Measurements from ENCODE around the gene CEACAM1.

DNA sequence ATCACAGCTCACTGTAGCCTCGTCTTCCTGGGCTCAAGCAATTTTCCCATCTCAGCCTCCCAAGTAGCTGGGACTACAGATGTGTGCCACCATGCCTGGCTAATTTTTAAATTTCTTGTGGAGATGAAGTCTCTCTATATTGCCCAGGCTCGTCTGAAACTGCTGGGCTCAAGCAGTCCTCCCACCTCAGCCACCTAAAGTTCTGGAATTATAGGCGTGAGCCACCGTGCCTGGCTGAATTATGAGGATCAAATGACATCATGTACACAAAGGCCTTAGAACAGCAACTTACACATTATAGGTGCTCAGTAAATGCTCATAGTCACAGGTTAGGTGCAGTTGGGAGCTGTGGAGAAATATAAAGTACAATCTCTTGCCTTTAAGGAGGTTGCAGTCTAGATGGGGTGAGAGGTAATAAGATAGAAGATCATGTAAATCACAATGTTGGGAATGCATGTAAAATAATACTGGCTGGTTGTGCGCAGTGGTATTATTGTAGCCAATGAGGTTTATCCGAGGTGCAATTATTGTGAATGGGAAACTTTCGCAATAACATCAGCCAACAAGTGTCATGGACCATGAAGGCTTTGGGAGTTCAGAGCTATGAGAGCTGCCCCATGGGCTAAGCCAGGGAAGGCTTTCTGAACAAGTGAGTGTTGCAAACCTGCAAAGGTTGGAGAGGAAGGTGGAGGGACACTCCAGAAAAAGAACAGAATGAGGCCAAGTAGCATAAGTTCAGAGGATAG, 55.7 kb downstream of the CEACAM1 start:
- TF ChIP-seq, protein P1, sequence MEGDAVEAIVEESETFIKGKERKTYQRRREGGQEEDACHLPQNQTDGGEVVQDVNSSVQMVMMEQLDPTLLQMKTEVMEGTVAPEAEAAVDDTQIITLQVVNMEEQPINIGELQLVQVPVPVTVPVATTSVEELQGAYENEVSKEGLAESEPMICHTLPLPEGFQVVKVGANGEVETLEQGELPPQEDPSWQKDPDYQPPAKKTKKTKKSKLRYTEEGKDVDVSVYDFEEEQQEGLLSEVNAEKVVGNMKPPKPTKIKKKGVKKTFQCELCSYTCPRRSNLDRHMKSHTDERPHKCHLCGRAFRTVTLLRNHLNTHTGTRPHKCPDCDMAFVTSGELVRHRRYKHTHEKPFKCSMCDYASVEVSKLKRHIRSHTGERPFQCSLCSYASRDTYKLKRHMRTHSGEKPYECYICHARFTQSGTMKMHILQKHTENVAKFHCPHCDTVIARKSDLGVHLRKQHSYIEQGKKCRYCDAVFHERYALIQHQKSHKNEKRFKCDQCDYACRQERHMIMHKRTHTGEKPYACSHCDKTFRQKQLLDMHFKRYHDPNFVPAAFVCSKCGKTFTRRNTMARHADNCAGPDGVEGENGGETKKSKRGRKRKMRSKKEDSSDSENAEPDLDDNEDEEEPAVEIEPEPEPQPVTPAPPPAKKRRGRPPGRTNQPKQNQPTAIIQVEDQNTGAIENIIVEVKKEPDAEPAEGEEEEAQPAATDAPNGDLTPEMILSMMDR (IDR thresholded peaks at IDR 0.05; ENCODE audit: poor library complexity, severe bottlenecking): no peak
- no peak for TF ChIP-seq RAD21 (conservative IDR thresholded peaks at IDR 0.05)
- TF ChIP-seq, protein P2, sequence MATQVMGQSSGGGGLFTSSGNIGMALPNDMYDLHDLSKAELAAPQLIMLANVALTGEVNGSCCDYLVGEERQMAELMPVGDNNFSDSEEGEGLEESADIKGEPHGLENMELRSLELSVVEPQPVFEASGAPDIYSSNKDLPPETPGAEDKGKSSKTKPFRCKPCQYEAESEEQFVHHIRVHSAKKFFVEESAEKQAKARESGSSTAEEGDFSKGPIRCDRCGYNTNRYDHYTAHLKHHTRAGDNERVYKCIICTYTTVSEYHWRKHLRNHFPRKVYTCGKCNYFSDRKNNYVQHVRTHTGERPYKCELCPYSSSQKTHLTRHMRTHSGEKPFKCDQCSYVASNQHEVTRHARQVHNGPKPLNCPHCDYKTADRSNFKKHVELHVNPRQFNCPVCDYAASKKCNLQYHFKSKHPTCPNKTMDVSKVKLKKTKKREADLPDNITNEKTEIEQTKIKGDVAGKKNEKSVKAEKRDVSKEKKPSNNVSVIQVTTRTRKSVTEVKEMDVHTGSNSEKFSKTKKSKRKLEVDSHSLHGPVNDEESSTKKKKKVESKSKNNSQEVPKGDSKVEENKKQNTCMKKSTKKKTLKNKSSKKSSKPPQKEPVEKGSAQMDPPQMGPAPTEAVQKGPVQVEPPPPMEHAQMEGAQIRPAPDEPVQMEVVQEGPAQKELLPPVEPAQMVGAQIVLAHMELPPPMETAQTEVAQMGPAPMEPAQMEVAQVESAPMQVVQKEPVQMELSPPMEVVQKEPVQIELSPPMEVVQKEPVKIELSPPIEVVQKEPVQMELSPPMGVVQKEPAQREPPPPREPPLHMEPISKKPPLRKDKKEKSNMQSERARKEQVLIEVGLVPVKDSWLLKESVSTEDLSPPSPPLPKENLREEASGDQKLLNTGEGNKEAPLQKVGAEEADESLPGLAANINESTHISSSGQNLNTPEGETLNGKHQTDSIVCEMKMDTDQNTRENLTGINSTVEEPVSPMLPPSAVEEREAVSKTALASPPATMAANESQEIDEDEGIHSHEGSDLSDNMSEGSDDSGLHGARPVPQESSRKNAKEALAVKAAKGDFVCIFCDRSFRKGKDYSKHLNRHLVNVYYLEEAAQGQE (IDR thresholded peaks at IDR 0.05; ENCODE audit: borderline replicate concordance): no peak
